Measurements from ENCODE around the gene DHRSX.
"Not testable (repeated sequence)": the region's sequence is repeated elsewhere in the genome, so short reads cannot be mapped to it uniquely, and the experiment has no call there.

DHRSX gene

DNA sequence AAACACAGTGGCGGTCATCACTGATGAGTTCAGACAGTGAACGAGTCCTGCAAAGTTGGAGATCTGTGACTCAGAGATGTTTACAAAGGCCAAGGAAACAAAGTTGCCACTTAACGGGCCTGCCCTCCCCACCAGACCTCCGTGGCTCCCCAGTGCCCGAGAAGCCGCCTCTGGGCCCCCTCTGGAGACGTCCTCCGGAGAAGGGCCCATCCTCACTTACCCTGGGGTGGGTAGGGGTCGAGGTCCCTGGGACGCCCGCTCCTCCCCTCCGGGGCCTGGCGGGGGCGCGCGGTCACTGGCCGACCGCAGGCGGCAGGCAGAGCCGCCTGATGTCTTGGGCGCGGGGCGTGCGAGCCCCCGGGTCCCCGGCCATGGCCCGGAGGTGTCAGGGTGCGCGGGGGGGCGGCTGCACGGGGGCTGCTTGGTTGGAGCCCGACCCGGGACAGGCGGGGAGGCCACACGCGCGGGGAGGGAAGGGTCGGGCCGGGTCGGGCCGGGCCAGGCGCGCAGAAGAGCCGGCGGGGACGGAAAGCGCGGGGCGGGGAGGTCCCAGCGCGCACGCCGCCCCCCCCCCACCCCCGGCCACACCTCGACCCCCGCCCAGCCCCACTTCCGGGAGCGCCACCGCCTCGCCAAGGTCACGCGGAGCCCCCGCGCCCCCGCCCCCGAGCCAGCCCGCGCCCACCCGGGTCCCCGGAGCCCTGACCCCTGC, 529 bp downstream of the DHRSX start:
- in situ Hi-C loops (cut with HindIII; ENCODE audit: low sequenced_read_pairs): no loop called here

DNA sequence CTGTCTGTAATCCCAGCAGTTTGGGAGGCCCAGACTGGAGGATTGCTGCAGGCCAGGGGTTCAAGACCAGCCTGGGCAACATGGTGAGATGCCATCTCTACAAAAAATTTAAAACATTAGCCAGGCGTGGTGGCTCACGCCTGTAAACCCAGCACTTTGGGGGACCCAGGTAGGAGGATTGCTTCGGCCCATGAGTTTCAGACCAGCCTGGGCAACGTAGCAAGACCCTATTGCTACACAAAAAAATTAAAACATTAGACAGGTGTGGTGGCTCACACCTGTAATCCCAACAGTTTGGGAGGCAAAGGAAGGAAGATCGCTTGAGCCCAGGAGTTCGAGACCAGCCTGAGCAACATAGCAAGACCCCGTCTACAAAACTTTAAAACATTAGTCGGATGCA, 1.3 kb downstream of the DHRSX start:
- in situ Hi-C loops (cut with HindIII; ENCODE audit: low sequenced_read_pairs): no loop called here

DNA sequence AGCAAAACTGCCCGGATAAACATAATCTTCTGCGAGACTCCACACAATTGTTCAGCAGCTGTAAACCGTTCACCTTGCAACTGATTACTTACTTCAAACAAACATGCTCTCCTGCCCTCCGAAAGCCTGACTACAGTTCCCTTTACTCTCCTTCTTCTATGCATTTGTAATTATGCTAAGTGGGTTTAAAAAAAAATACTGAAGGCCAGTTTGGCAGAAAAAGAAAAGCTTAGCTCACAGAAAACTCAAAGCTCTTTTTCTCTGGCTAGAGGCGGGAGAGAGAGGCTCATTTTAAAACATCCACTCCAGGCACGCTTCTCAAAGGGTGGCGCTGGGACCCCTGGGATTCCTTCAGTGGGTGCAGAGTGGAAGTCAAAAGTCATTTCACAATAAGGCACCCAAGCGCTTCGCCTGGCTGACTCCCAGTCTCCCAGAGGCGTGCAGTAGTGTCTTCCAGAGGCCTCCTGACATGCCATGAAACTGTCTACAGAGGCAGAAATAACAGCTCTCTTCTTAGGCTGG, 1.9 kb downstream of the DHRSX start:
- in situ Hi-C loops (cut with HindIII; ENCODE audit: low sequenced_read_pairs): no loop called here

DNA sequence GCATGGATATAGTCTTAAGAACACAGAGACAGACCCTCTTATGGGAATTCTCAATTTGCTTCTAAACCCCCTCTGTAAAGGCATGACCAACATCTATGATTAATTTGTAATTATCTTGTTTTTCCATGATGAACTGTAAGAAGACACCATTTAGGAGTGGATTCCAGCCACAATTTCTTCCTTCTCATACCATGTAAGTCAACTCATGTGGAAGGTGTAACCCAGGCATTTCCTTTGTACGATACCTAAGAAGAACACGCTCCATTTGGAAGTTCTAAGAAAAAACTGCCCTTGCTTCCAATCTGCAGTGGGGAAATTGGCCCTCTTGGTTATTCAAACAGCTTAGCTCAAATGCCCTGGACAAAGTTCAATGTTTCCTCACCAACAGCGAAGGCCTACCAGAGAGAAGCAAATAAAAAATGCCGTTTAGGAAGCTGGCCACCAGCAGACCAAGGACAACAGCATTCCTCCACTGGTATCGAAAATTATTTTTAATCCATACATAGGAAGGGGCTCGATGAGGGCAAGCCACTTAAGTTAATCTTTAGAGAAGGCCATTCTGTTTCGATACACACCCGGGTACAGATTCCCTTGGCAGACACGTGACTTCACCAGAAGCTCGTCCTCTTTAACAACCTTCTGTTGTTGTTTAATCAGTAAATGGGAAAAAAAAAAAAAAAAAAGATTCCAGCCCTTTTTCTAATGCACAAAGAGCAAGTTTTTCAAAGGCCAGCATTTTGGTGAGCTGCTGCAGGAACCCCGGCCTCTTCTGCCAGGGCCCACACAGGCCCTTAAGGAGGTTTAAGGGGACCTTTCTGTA, 2.6 kb downstream of the DHRSX start:
- in situ Hi-C loops (cut with HindIII; ENCODE audit: low sequenced_read_pairs): no loop called here

DNA sequence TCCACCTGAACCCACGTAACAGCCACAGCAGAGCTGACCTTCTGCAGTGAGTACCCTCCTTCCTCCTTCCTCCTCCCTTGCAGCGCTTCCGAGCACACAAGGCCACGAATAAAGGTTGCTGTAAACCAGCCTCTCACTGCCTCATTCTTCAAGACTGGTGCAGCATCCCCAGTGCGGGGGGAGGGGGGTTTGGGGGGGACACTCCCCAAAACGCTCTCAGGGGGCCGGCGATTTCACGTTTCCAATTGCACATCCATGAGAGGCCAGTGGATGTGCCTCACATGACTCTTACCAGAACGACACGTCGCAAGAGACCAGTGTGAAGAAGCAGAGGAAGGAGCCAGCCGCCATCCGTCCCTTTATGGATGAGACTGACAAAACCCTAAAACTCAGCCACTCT, 5.2 kb downstream of the DHRSX start:
- in situ Hi-C loops (cut with HindIII; ENCODE audit: low sequenced_read_pairs): no loop called here

DNA sequence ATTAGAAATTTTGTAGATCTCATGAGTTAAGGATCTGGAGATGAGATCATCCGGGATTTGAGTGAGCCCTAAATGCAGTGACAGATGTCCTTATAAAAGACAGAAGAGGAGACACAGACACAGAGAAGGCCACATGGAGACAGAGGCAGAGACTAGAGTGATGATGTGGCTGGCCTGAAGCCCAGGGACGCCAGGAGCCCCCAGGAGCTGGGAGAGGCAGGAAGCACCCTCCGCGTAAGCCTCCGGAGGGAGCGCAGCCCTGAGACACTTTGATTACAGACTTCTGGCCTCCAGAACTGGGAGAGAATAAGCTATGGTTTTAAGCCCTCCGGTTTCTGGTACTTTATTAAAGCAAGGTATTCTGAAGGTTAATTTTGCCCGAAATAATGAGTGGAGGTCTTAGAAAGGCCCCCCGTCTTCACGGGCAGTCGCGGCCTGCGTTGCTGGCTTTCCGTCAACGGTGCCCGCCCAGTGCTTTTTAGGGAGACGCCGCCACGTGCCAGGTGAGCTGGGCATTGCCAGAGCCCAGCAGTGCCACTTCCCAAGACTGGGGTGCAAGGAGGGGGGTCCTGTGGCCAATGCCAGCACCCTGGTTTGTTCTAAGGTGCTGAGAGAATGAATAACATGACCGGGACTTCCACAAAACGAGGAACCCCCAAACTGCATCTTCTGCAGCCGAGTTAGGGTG, 8.1 kb downstream of the DHRSX start:
- in situ Hi-C loops (cut with HindIII; ENCODE audit: low sequenced_read_pairs): no loop called here

DNA sequence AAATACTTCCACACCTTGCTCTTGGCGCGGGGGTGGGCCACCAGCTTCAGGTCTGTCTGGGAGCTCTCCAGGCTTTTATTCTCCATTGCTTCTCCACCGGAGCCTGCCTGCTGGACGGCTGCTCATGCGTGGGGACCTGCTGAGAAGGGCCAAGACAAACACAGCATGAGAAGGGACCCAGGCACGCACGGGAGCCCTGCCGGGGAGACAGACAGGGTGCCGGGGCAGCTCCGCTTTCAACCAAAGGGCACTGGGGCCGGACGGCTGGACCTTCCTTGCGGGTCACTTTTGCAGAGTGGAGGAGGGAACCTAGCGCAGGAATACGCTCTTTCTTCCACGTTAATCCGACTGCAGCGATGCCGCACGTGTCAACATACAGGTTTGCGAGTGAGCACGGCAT, 10.1 kb downstream of the DHRSX start:
- in situ Hi-C loops (cut with HindIII; ENCODE audit: low sequenced_read_pairs): no loop called here

DNA sequence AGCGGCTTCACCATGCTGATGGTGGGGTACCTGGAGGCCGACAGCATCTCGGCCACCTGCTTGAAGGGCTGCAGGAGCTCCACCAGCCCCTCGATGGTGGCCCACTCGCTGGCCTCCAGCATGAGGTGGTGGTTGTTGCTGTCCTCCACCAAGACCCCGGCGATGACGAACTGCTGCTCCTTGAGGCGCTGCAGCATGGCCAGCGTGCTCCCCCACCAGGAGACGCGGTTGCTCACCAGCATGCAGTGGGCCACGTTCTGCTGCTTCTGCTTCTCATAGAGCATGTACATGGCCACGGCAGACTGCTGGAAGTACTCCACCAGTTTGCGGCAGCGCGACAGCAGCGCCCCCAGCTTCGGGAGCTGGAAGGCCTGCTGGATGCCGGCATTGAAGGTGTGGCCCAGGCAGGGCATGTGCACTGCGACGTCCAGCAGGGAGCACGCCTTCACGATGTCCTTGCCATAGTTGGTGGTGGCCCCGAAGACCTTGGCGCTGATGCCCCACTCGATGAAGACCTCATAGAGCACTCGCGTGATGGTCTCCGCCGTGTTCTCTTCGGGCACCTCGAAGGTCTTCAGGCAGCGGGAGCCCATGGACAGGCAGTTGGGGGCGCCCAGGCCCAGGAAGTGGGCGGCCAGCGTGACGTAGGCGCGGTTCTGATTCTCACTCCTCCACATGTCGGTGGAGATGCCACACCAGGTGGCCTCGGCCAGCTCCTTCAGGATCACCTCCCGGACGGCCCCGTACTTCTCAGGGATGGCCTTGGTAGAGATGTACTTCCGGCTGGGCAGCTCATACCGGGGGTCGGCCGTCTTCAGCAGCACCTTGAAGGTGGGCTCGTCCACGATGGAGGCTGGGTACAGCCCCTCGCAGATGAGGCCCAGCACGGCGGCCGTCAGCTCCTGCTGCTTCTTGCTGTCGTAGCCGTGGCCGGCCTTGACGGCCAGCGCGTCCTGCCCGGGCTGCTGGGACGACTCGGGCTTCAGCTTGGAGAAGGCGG, 11.0 kb downstream of the DHRSX start:
- in situ Hi-C loops (cut with HindIII; ENCODE audit: low sequenced_read_pairs): no loop called here

DNA sequence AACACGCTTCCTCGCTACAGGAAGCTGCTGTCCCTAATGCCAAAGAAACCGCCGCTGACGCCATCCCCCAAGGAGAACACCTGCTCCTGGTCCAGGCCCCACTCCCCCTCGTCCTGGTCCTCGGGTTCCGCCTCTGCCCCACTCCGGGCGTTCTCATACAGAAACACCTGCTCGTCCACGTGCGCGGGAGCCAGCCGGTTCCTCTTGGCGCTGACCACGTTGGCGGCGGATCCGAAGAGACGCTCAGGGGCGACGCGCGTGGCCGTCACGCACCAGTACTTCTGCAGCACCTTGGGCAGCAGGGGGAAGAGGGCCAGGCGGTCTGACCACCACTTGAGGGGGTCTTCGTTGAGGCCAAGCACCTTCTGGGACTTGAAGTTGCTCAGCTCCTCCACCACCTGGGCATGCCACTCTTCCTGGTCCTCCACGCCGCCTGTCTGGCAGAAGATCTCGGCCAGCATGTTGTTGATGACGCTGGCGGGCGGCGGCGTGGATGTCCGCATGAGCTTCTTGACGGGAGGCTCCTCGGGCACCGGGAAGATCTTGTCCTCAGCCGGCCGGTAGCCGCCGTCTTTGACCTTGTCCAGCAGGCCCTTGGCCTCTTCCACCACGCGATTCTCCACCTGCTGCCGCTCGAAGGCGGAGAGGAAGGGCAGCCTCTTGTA, 12.0 kb downstream of the DHRSX start:
- in situ Hi-C loops (cut with HindIII; ENCODE audit: low sequenced_read_pairs): no loop called here

DNA sequence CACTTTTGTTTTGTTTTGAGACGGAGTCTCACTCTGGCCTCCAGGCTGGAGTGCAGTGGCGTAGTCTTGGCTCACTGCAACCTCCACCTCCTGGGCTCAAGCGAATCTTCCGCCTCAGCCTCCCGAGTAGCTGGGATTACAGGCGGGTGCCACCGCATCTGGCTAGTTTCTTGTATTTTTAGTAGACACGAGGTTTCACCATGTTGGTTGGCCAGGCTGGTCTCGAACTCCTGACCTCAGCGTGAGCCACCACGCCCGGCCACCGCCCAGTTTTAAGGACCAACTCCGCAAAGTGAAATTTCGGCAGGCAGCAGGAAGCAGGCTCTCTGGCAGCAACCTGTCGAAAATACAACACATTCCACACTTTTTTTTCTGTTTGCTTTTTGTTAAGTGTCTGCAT, 13.4 kb downstream of the DHRSX start:
- in situ Hi-C loops (cut with HindIII; ENCODE audit: low sequenced_read_pairs): no loop called here

DNA sequence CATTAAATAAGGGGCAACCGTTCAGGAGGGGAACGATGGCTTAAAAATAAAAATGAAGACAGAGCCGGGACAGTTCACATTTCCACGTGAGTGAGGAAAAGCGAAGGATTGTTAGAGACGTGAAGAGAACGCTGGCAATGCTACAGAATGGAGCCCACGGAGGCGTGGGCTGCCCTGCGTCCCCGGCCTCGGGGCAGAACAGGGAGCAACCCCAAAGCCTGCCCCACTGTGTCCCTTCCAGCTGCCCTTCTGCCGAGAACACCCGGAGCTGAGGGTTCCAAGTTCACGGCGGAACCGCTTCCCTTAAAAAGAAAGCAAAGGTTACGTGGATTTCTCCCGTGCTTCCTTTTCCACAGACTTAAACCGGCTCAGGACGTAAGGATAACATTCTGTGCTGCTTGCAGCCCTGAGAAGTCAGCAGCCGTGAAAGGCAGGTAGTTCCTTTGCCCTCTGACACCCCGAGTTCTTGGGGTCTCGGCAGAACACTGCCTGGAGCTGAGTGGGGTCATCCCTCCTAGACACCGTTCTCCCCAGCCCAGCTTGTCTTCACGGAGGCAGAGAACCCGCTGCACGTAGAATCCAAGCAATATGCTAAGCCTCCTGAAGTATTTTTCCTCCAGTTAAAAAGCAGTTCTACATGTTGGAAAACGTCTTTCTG, 14.2 kb downstream of the DHRSX start:
- in situ Hi-C loops (cut with HindIII; ENCODE audit: low sequenced_read_pairs): no loop called here

DNA sequence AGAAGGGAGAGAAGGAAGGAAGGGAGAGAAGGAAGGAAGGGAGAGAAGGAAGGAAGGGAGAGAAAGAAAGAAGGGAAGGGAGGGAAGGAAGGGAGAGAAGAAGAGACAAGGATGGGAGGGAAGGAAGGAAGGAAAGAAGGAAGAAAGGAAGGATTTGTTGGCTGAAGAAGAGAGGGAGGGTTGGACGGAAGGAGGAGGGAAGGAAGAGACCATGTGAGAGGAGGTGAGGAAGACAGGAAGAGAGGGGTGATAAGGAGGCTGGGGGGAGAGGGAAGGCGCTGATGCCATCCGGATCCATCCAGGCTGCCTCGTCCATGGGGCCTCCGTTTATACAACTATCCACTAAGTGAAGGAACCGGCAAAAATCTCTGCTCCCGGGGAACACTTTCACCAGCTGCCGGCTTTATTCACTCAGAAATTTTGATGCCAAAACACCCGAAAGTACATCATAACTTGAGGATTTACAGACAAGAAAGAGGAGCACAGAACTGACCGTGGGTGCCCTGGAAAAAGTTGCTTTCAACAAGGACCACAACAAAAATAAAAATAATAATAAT, 14.9 kb downstream of the DHRSX start:
- in situ Hi-C loops (cut with HindIII; ENCODE audit: low sequenced_read_pairs): no loop called here

DNA sequence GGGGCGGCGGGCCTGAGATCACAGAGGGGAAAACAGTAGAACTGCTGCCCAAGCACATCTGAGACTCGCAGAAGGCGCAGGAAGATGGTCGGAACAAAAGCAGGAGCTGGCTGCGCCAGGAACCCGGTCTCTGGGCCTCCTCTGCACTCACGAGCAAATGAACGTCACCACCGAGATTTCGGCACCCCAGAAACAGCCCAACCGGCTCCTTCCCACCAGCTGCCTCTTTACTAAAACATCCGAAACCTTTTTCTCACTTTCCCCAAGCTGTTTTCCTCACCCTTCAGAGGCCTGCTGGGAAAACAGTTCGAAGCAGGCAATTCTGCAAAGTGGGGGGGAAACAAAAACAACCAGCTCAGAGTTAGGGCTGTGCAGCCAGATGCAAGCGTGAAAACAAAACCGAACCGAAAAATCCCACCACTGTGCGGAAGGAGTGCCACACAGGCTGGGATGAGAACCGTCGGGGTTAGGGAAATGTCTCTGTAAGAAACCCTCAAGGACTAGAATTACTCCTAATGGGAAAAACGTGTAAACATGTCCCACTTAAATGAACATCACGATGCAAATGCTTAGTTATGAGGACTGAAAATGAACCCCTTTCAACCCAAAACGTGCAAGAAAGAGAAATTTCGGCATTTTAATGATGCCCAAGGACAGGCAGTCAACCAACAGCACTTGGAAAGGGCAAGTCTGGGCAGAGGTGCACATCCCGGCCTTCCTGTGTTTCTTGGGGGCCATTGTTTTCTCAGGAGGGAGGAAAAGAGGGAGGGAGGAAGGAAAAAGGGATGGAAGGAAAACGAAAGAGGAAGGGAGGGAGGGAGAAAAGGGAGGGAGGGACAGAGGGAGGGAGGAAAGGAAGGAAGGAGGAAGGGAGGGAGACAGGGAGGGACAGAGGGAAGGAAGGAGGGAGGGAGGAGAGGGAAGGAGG, 15.8 kb downstream of the DHRSX start:
- in situ Hi-C loops (cut with HindIII; ENCODE audit: low sequenced_read_pairs): no loop called here

DNA sequence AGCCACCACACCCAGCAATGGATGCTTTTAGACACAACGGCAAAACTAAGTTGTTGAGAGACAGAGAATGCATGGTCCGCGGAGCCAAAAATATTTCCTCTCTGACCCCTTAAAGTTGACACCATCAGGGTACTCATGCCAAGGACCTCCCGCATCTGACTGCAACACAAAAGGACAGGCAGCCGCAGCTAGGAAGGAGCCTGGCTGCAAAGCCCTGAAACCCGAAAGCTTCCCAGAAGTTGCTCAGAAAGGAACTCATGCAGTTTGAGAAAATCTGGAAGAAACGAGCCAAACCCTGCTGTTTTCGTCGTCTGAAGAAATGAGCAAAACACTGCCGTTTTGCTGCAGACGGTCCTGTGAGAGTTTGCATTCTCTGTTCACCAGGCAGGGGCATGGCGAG, 16.5 kb downstream of the DHRSX start:
- in situ Hi-C loops (cut with HindIII; ENCODE audit: low sequenced_read_pairs): no loop called here

DNA sequence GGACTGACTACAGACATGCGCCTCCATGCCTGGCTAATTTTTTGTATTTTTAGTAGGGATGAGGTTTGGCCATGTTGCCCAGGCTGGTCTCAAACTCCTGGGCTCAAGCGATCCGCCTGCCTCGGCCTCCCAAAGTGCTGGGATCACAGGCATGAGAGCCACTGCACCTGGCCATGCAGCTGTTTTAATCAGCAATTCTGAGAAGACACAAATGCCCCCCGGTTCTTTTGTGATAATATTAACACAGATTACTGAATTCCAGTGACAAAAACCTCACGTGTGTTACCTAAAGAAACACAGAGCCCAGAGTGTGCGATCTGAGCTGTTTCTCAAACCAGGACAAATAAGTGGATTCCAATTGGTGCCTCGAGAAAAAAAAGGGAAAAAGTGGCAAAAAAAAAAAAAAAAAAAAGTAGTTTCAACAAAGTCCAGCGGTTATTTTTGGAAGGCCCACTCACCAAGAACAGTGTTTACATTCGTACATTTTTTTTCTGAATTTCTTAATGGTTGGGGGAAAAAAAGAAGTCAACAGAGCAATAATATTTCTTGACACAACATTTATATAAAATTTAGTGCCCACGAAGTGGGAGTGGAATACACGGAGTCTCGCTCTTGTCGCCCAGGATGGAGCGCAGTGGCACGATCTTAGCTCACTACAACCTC, 17.2 kb downstream of the DHRSX start:
- in situ Hi-C loops (cut with HindIII; ENCODE audit: low sequenced_read_pairs): no loop called here

DNA sequence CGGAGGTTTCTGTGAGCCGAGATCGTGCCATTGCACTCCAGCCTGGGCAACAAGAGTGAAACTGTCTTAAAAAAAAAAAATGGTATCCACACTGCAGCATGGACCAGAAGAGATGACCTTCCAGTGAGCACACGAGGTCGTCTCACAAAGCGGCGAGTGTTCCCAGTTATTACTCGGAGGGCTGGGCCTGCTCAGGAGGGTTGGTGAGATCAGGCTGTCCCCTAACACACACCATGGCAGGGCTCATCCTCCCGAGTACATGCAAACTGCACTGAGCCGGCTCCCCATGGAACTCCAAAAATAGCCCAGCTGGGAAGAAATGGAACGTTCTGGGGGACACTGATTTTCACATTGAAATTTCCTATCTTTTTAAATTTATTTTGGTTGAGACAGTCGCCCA, 19.2 kb downstream of the DHRSX start:
- in situ Hi-C loops (cut with HindIII; ENCODE audit: low sequenced_read_pairs): not testable (repeated sequence)

DNA sequence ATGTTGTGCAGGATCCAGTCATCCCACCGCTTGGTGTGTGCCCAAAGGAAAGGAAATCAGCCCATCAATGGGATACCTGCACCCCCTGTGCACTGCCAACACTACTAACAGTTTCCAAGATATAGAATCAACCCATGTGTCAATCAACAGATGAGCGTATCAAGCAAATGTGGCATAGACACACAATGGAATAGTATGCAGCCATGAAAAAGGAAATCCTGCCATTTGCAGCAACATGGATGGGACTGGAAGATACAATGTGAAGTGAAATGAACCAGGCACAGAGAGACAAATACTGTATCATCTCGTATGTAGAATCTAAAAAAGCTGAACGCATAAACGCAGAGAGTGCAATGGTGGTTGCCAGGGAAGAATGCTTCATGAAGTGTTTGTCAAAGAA, 20.8 kb downstream of the DHRSX start:
- in situ Hi-C loops (cut with HindIII; ENCODE audit: low sequenced_read_pairs): not testable (repeated sequence)

DNA sequence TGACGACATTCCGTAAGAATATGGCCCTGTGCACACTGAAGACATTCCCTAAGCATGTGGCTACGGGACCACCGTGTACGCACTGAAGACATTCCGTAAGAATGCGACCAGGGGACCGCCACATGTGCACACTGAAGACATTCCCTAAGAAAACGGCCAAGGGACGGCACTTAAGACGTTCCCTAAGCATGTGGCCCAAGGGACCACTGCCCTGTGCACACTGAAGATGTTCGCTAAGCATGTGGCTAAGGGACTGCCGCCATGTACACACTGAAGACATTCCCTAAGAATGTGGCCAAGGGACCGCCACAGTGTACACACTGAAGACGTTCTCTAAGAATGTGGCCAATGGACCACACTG, 21.4 kb downstream of the DHRSX start:
- in situ Hi-C loops (cut with HindIII; ENCODE audit: low sequenced_read_pairs): no loop called here
